Measurements from ENCODE around the gene DIAPH3.

The DIAPH3 gene

GRCh38 chr13:59671881-59672280 lies 491.8 kb downstream of the DIAPH3 start:
- no peak for TF ChIP-seq CTCF (IDR thresholded peaks at IDR 0.05; ENCODE audit: low read depth, low read length)
- DNase-seq (ENCODE audit: extremely low read depth, low read depth) = no peak

GRCh38 chr13:59666504-59666903 lies 497.2 kb downstream of the DIAPH3 start:
- DNase-seq (ENCODE audit: extremely low read depth, low read depth) = no peak

GRCh38 chr13:59665732-59666131 lies 498.0 kb downstream of the DIAPH3 start:
- no peak for DNase-seq (ENCODE audit: extremely low read depth, low read depth)
- no peak for TF ChIP-seq CTCF (IDR thresholded peaks at IDR 0.05; ENCODE audit: low read depth, low read length)

More at GRCh38 chr13:59666504-59666903, 497.2 kb downstream of the DIAPH3 start:
- no peak for TF ChIP-seq CTCF (IDR thresholded peaks at IDR 0.05; ENCODE audit: low read depth, low read length)

- TF ChIP-seq CTCF (IDR thresholded peaks at IDR 0.05; ENCODE audit: low read depth, low read length) = no peak
- DNase-seq (ENCODE audit: extremely low read depth, low read depth) = no peak
Observed at GRCh38 chr13:59665184-59665583, 498.5 kb downstream of the DIAPH3 start.

GRCh38 chr13:59664586-59664985 lies 499.1 kb downstream of the DIAPH3 start:
- no peak for DNase-seq (ENCODE audit: extremely low read depth, low read depth)
- TF ChIP-seq CTCF (IDR thresholded peaks at IDR 0.05; ENCODE audit: low read depth, low read length) = no peak

GRCh38 chr13:59663707-59664106 lies 500.0 kb downstream of the DIAPH3 start:
- TF ChIP-seq CTCF (IDR thresholded peaks at IDR 0.05; ENCODE audit: low read depth, low read length) = no peak
- no peak for DNase-seq (ENCODE audit: extremely low read depth, low read depth)

- TF ChIP-seq CTCF (IDR thresholded peaks at IDR 0.05; ENCODE audit: low read depth, low read length) = no peak
- no peak for DNase-seq (ENCODE audit: extremely low read depth, low read depth)
Observed at GRCh38 chr13:59660582-59660981, 503.1 kb downstream of the DIAPH3 start.

Measured in AG09319 (cell line).